ENCODE results near the gene MTNR1B. TPM values are rescaled to one million over a fixed set of nuclear protein-coding genes. Genes with fewer than 3 reads are reported as not detected.

The MTNR1B gene
- total RNA-seq, 1 donor from 2014 or later = not detected

GRCh38 chr11:92962446-92962845 lies 7.0 kb upstream of the MTNR1B start:
- no peak for DNase-seq (ENCODE audit: low read depth)
- TF ChIP-seq CTCF (conservative IDR thresholded peaks at IDR 0.05; ENCODE audit: low read depth, low read length) = no peak
- no peak overlapping the region for H3K4me3 ChIP-seq (ENCODE audit: low read depth, low read length)

- TF ChIP-seq CTCF (conservative IDR thresholded peaks at IDR 0.05; ENCODE audit: low read depth, low read length) = no peak
- DNase-seq (ENCODE audit: low read depth) = no peak
- no peak overlapping the region for H3K4me3 ChIP-seq (ENCODE audit: low read depth, low read length)
Measured at GRCh38 chr11:92964471-92964870, 5.0 kb upstream of the MTNR1B start.

GRCh38 chr11:92965196-92965595 lies 4.3 kb upstream of the MTNR1B start:
- TF ChIP-seq CTCF (conservative IDR thresholded peaks at IDR 0.05; ENCODE audit: low read depth, low read length) = no peak
- DNase-seq (ENCODE audit: low read depth) = no peak
- H3K4me3 ChIP-seq (ENCODE audit: low read depth, low read length) = no peak overlapping the region

- DNase-seq (ENCODE audit: low read depth) = no peak
- H3K4me3 ChIP-seq (ENCODE audit: low read depth, low read length) = no peak overlapping the region
- no peak for TF ChIP-seq CTCF (conservative IDR thresholded peaks at IDR 0.05; ENCODE audit: low read depth, low read length)
Measured at GRCh38 chr11:92967178-92967577, 2.3 kb upstream of the MTNR1B start.

GRCh38 chr11:92967867-92968266 lies 1.6 kb upstream of the MTNR1B start:
- no peak for DNase-seq (ENCODE audit: low read depth)
- TF ChIP-seq CTCF (conservative IDR thresholded peaks at IDR 0.05; ENCODE audit: low read depth, low read length) = no peak
- no peak overlapping the region for H3K4me3 ChIP-seq (ENCODE audit: low read depth, low read length)

- no peak for TF ChIP-seq CTCF (conservative IDR thresholded peaks at IDR 0.05; ENCODE audit: low read depth, low read length)
Measured at GRCh38 chr11:92969293-92969633, 188 bp upstream of the MTNR1B start.

GRCh38 chr11:92972248-92972647 lies 2.8 kb downstream of the MTNR1B start:
- no peak for TF ChIP-seq CTCF (conservative IDR thresholded peaks at IDR 0.05; ENCODE audit: low read depth, low read length)
- no peak for DNase-seq (ENCODE audit: low read depth)

More at GRCh38 chr11:92969293-92969633, 188 bp upstream of the MTNR1B start:
- no peak for DNase-seq (ENCODE audit: low read depth)
- peak overlapping the region; percentile 23 for H3K4me3 ChIP-seq (ENCODE audit: low read depth, low read length)

More at GRCh38 chr11:92972248-92972647, 2.8 kb downstream of the MTNR1B start:
- no peak overlapping the region for H3K4me3 ChIP-seq (ENCODE audit: low read depth, low read length)

All from epithelial cell of proximal tubule (primary cell).